Measurements from ENCODE around the gene ZNHIT6.

The ZNHIT6 gene

GRCh38 chr1:85700422-85700821, 7.8 kb downstream of the ZNHIT6 start:
- H3K4me1 ChIP-seq (ENCODE audit: control insufficient read depth in 1 of 2, insufficient read depth in 2 of 2, low read length in 2 of 2): no peaks in the 10 kb centered on the region
- H3K9me3 ChIP-seq (ENCODE audit: control insufficient read depth in 1 of 2, low read length in 2 of 2): no peaks in the 10 kb centered on the region
- H3K27me3 ChIP-seq (ENCODE audit: low read depth, low read length): no peaks in the 10 kb centered on the region
- H3K36me3 ChIP-seq (ENCODE audit: control insufficient read depth in 1 of 2, insufficient read depth in 2 of 2, low read length in 2 of 2): peaks cover 6 to 32% of the 10 kb centered on the region in 2 donors
- no peak overlapping the region for H3K4me3 ChIP-seq (ENCODE audit: low read depth in 1 of 2, low read length in 2 of 2)
- H3K27ac ChIP-seq (ENCODE audit: low read length): no peak overlapping the region

- no peaks in the 10 kb centered on the region for H3K27me3 ChIP-seq (ENCODE audit: low read depth, low read length)
- H3K4me3 ChIP-seq (ENCODE audit: low read depth in 1 of 2, low read length in 2 of 2): no peak overlapping the region
- no peaks in the 10 kb centered on the region for H3K9me3 ChIP-seq (ENCODE audit: control insufficient read depth in 1 of 2, low read length in 2 of 2)
- H3K4me1 ChIP-seq (ENCODE audit: control insufficient read depth in 1 of 2, insufficient read depth in 2 of 2, low read length in 2 of 2): no peaks in the 10 kb centered on the region
- peaks cover 4 to 23% of the 10 kb centered on the region in 2 donors for H3K36me3 ChIP-seq (ENCODE audit: control insufficient read depth in 1 of 2, insufficient read depth in 2 of 2, low read length in 2 of 2)
- no peak overlapping the region for H3K27ac ChIP-seq (ENCODE audit: low read length)
Measured at GRCh38 chr1:85697895-85698294, 10.3 kb downstream of the ZNHIT6 start.

GRCh38 chr1:85692730-85693314, 15.4 kb downstream of the ZNHIT6 start:
- H3K4me3 ChIP-seq (ENCODE audit: low read depth in 1 of 2, low read length in 2 of 2): no peak overlapping the region
- no peaks in the 10 kb centered on the region for H3K27me3 ChIP-seq (ENCODE audit: low read depth, low read length)
- H3K27ac ChIP-seq (ENCODE audit: low read length): no peak overlapping the region
- H3K9me3 ChIP-seq (ENCODE audit: control insufficient read depth in 1 of 2, low read length in 2 of 2): no peaks in the 10 kb centered on the region
- H3K4me1 ChIP-seq (ENCODE audit: control insufficient read depth in 1 of 2, insufficient read depth in 2 of 2, low read length in 2 of 2): no peaks in the 10 kb centered on the region
- H3K36me3 ChIP-seq (ENCODE audit: control insufficient read depth in 1 of 2, insufficient read depth in 2 of 2, low read length in 2 of 2): peaks cover 0 to 9% of the 10 kb centered on the region in 2 donors

DNA sequence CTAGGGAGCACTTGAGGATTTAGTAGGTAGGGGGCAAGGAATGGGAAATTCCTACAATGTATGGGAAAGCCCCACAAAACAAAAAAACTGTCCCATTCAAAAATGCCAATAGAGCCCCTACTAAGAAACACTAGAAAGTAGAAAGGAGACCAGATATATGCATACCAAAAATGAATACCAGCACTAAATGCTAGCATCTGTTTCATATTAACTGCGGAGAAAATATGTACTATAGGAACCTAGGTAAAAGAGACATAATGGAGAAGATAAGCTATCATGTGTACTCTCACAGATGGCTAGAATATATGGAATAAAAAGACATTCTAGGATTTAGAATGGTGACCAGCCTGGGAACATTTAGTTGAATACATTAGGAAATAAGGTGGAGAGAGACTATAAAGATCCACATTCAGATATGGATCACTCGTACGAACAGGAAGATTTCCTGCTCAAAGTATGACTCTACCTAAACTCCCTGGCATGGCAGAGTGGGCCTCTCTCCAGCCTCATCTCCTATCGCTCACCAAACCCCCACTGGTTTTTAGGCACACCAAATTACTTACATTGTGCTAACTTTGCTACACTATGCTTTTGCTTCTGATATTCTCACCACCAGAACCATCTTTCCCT, 18.3 kb downstream of the ZNHIT6 start:
- Histone ChIP-seq H3K36me3 (ENCODE audit: control insufficient read depth in 1 of 2, insufficient read depth in 2 of 2, low read length in 2 of 2) (peaks cover 0 to 9% of the 10 kb centered on the region in 2 donors), H3K27ac (ENCODE audit: low read length) (no peak overlapping the region), H3K9me3 (ENCODE audit: control insufficient read depth in 1 of 2, low read length in 2 of 2) (no peaks in the 10 kb centered on the region), H3K27me3 (ENCODE audit: low read depth, low read length) (no peaks in the 10 kb centered on the region), H3K4me3 (ENCODE audit: low read depth in 1 of 2, low read length in 2 of 2) (no peak overlapping the region), H3K4me1 (ENCODE audit: control insufficient read depth in 1 of 2, insufficient read depth in 2 of 2, low read length in 2 of 2) (no peaks in the 10 kb centered on the region)

DNA sequence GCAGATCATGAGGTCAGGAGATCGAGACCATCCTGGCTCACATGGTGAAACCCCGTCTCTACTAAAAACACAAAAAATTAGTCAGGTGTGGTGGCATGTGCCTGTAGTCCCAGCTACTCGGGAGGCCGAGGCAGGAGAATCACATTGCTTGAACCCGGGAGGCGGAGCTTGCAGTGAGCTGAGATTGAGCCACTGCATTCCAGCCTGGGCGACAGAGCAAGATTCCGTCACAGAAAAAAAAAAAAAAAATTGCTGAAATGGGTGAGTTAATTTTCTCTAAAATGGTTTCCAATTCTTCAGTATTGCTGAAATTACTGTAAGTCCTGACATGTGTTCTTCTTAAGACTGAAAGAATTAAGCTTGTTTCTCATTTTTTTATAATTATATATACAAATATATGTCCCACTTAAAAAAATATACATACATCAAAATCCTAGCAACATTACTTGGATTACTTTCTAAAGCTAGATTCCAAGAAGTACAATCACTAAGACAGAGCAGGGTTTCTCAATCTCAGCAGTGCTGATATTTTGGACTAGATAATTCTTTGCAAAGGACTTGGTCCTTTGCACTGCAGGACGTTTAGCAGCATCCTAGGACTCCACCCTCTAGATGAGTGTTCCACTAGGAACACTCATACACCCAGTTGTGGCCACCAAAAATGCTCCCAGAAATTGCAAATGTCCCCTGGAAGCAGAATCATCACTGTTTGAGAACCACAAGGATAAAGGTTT, 24.8 kb downstream of the ZNHIT6 start:
- H3K9me3 ChIP-seq (ENCODE audit: control insufficient read depth in 1 of 2, low read length in 2 of 2): no peaks in the 10 kb centered on the region
- no peaks in the 10 kb centered on the region for H3K27me3 ChIP-seq (ENCODE audit: low read depth, low read length)
- H3K27ac ChIP-seq (ENCODE audit: low read length): no peak overlapping the region
- H3K4me1 ChIP-seq (ENCODE audit: control insufficient read depth in 1 of 2, insufficient read depth in 2 of 2, low read length in 2 of 2): no peaks in the 10 kb centered on the region
- peaks cover 0 to under 1% of the 10 kb centered on the region in 2 donors for H3K36me3 ChIP-seq (ENCODE audit: control insufficient read depth in 1 of 2, insufficient read depth in 2 of 2, low read length in 2 of 2)
- H3K4me3 ChIP-seq (ENCODE audit: low read depth in 1 of 2, low read length in 2 of 2): no peak overlapping the region

DNA sequence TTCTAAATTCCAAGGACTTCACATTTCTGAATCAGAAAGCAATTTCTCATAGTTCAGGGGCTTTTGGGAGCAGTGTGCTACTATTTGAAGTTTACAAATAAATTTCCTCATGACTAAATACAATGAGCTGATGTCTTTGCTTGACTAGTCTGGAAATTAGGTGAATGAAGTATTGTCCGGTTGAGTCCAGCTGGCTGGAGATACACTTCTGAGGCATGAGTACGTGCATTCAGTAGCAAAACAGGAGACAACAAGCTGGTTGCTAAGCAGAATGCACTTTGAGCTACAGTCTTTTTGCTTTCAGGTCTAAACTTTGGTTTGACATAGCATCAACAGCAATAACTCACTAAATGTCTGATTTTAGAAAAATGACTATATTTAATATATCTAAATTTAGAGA, 27.1 kb downstream of the ZNHIT6 start:
- Histone ChIP-seq H3K27me3 (ENCODE audit: low read depth, low read length) (no peaks in the 10 kb centered on the region), H3K4me1 (ENCODE audit: control insufficient read depth in 1 of 2, insufficient read depth in 2 of 2, low read length in 2 of 2) (no peaks in the 10 kb centered on the region), H3K36me3 (ENCODE audit: control insufficient read depth in 1 of 2, insufficient read depth in 2 of 2, low read length in 2 of 2) (peaks cover 7 to 19% of the 10 kb centered on the region in 2 donors), H3K4me3 (ENCODE audit: low read depth in 1 of 2, low read length in 2 of 2) (no peak overlapping the region), H3K9me3 (ENCODE audit: control insufficient read depth in 1 of 2, low read length in 2 of 2) (no peaks in the 10 kb centered on the region), H3K27ac (ENCODE audit: low read length) (no peak overlapping the region)

GRCh38 chr1:85678193-85678592, 30.0 kb downstream of the ZNHIT6 start:
- H3K36me3 ChIP-seq (ENCODE audit: control insufficient read depth in 1 of 2, insufficient read depth in 2 of 2, low read length in 2 of 2): peaks cover 7 to 40% of the 10 kb centered on the region in 2 donors
- no peaks in the 10 kb centered on the region for H3K27me3 ChIP-seq (ENCODE audit: low read depth, low read length)
- H3K4me3 ChIP-seq (ENCODE audit: low read depth in 1 of 2, low read length in 2 of 2): no peak overlapping the region
- H3K4me1 ChIP-seq (ENCODE audit: control insufficient read depth in 1 of 2, insufficient read depth in 2 of 2, low read length in 2 of 2): no peaks in the 10 kb centered on the region
- H3K9me3 ChIP-seq (ENCODE audit: control insufficient read depth in 1 of 2, low read length in 2 of 2): no peaks in the 10 kb centered on the region
- no peak overlapping the region for H3K27ac ChIP-seq (ENCODE audit: low read length)

DNA sequence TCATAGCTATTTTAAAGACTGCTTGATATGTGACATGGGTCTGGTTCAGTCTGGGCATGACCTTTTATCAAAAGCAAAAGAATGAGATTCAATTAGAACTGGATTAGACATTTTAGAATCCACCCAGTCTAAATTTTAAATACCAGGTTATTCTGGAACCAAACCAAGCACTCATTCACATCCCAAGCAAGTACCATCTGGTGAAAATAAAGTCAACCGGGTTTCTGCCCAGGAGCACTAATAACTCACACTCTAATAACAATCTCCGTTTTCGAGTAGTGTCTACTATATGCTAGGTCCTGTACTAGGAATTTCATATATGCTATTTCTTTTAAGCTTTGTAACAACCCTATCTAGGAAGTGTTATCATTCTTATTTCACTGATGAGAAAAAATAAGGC, 30.6 kb downstream of the ZNHIT6 start:
- no peak overlapping the region for H3K27ac ChIP-seq (ENCODE audit: low read length)
- no peaks in the 10 kb centered on the region for H3K4me1 ChIP-seq (ENCODE audit: control insufficient read depth in 1 of 2, insufficient read depth in 2 of 2, low read length in 2 of 2)
- H3K36me3 ChIP-seq (ENCODE audit: control insufficient read depth in 1 of 2, insufficient read depth in 2 of 2, low read length in 2 of 2): peaks cover 7 to 40% of the 10 kb centered on the region in 2 donors
- H3K27me3 ChIP-seq (ENCODE audit: low read depth, low read length): no peaks in the 10 kb centered on the region
- H3K9me3 ChIP-seq (ENCODE audit: control insufficient read depth in 1 of 2, low read length in 2 of 2): no peaks in the 10 kb centered on the region
- no peak overlapping the region for H3K4me3 ChIP-seq (ENCODE audit: low read depth in 1 of 2, low read length in 2 of 2)

- Histone ChIP-seq H3K9me3 (ENCODE audit: control insufficient read depth in 1 of 2, low read length in 2 of 2) (no peaks in the 10 kb centered on the region), H3K4me1 (ENCODE audit: control insufficient read depth in 1 of 2, insufficient read depth in 2 of 2, low read length in 2 of 2) (no peaks in the 10 kb centered on the region), H3K27me3 (ENCODE audit: low read depth, low read length) (no peaks in the 10 kb centered on the region), H3K4me3 (ENCODE audit: low read depth in 1 of 2, low read length in 2 of 2) (no peak overlapping the region), H3K27ac (ENCODE audit: low read length) (no peak overlapping the region), H3K36me3 (ENCODE audit: control insufficient read depth in 1 of 2, insufficient read depth in 2 of 2, low read length in 2 of 2) (peaks cover 12 to 38% of the 10 kb centered on the region in 2 donors)
Measured at GRCh38 chr1:85672031-85672660, 36.1 kb downstream of the ZNHIT6 start.

GRCh38 chr1:85665932-85666331, 42.3 kb downstream of the ZNHIT6 start:
- Histone ChIP-seq H3K4me1 (ENCODE audit: control insufficient read depth in 1 of 2, insufficient read depth in 2 of 2, low read length in 2 of 2) (no peaks in the 10 kb centered on the region), H3K4me3 (ENCODE audit: low read depth in 1 of 2, low read length in 2 of 2) (no peak overlapping the region), H3K27me3 (ENCODE audit: low read depth, low read length) (no peaks in the 10 kb centered on the region), H3K9me3 (ENCODE audit: control insufficient read depth in 1 of 2, low read length in 2 of 2) (no peaks in the 10 kb centered on the region), H3K27ac (ENCODE audit: low read length) (no peak overlapping the region), H3K36me3 (ENCODE audit: control insufficient read depth in 1 of 2, insufficient read depth in 2 of 2, low read length in 2 of 2) (peaks cover 11 to 15% of the 10 kb centered on the region in 2 donors)

- Histone ChIP-seq H3K27me3 (ENCODE audit: low read depth, low read length) (no peaks in the 10 kb centered on the region), H3K4me1 (ENCODE audit: control insufficient read depth in 1 of 2, insufficient read depth in 2 of 2, low read length in 2 of 2) (no peaks in the 10 kb centered on the region), H3K36me3 (ENCODE audit: control insufficient read depth in 1 of 2, insufficient read depth in 2 of 2, low read length in 2 of 2) (peaks cover 5 to 14% of the 10 kb centered on the region in 2 donors), H3K4me3 (ENCODE audit: low read depth in 1 of 2, low read length in 2 of 2) (no peak overlapping the region), H3K27ac (ENCODE audit: low read length) (no peak overlapping the region), H3K9me3 (ENCODE audit: control insufficient read depth in 1 of 2, low read length in 2 of 2) (no peaks in the 10 kb centered on the region)
Measured at GRCh38 chr1:85663382-85663781, 44.9 kb downstream of the ZNHIT6 start.
